AG08395 (cell line): ENCODE results near the gene SHROOM2.

Experiments used
- DNase-seq: peaks from one replicate; pipeline ENCODE4 v3.0.0; 2012; ENCODE audit warnings: mixed read lengths, low spot score

Gene SHROOM2

DNA sequence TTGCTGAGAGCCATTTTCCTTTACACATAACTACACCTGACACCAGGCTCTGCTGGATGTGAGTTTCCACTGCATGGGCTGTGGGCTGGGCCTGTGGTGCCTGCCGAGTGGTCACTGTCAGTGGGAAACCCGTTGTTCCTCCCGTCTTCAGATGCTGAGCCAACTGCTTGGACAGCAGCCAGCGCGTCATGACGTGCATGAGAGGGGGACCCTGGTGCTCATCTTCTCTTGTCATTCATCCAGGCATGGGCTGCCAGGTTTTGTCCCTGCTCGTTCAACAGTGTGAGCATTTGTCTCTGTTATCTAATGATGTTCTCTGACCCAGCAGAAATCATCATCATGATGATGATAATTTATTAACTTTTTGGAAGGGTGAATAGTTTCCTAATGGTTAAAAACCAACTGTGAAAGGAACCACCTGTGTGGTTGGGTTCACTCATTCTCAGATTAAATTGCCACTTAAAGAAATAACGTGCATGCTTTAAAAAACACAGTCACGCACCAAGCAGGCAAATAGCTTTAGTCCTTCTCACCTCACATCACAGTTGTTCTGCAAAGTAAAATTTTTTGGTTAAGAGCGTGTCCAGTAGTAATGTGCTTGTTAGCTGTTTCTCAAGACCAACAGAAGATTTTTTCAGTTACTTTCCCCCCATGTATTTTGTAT is 161.0 kb downstream of the SHROOM2 start:
- DNase-seq: no peak

GRCh38 chrX:9948406-9948805 is 162.2 kb downstream of the SHROOM2 start:
- DNase-seq: no peak

DNA sequence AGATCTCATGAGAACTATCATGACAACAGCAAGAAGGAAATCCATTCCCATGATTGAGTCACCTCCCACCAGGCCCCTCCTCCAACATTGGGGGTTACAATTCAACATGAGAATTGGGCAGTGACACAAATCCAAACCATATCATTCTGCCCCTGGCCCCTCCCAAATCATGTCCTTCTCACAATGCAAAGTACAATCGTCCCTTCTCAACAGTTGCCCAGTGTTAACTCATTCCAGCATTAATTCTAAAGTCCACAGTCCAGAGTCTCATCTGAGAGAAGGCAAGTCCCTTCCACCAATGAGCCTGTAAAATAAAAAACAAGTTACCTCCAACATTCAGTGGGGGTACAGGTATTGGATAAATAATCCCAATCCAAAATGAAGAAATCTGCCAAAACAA is 166.1 kb downstream of the SHROOM2 start:
- DNase-seq: no peak

DNA sequence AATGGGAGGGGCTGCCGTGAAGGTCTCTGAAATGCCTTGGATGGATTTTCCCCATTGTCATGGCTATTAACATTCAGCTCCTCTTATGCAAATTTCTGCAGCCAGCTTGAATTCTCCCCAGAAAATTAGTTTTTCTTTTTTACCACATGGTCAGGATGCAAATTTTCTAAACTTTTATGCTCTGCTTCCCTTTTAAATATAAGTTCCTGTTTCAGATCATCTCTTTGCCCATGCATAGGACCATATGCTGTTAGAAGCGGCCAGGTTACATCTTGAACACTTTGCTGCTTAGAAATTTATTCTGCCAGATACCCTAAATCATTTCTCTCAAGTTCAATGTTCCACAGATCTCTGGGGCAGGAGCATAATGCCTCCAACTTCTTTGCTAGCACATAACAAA is 167.2 kb downstream of the SHROOM2 start:
- DNase-seq: no peak

- peak; percentile 41 for DNase-seq
These were observed 169.3 kb downstream of the SHROOM2 start for GRCh38 chrX:9955506-9955905.

- DNase-seq: no peak
These were observed 171.5 kb downstream of the SHROOM2 start for GRCh38 chrX:9957743-9958142.

GRCh38 chrX:9958183-9958582 is 172.0 kb downstream of the SHROOM2 start:
- DNase-seq: no peak

DNA sequence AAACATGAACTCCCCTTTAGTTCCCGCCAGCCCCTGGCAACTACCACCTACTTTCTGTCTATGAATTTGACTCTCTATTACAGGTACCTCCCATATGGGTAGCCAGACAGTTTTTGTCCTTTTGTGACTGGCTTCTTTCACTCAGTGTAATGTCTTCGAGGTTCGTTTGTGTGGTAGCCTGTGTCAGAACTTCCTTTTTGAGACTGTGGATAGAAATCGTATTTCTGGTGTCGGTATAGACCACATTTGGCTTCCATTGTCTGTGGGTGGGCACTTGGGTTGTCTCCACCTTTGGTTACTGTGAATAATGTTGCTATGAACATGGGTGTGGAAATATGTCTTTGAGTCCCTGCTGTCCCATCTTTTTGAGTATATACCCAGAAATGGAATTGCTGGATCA is 175.5 kb downstream of the SHROOM2 start:
- no peak for DNase-seq

GRCh38 chrX:9966775-9967408 is 180.7 kb downstream of the SHROOM2 start, which contains the start of gene CLDN34:
TSS of gene CLDN34 (plus strand) at chrX:9967358. CDS start at chrX:9967358, 0 bp downstream.
- no peak for DNase-seq

- DNase-seq: no peak
These were observed 191.4 kb downstream of the SHROOM2 start for GRCh38 chrX:9977635-9978034.

GRCh38 chrX:9980401-9980800 is 194.2 kb downstream of the SHROOM2 start:
- no peak for DNase-seq

- no peak for DNase-seq
These were observed 194.7 kb downstream of the SHROOM2 start for GRCh38 chrX:9980927-9981326.

GRCh38 chrX:9983441-9983840 is 197.2 kb downstream of the SHROOM2 start:
- DNase-seq: no peak

DNA sequence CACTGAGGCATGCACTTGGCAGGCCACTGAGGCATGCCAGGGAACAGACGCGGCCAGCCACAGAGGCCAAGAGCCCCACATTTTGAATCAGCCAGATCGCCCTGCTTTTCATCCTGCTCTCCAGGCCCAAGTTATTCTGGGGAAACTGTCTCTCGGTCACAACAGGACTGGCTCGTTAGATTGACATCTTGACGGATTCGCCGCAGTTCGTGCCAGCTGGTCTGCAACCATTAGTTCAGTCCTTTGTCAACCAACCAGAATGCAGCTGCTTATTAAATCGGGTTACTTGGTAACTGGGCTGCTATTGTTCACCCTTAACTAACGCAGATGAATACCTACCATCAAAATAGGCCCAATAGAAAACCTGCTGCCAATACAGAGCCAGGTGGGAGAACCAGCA is 197.6 kb downstream of the SHROOM2 start:
- no peak for DNase-seq

DNA sequence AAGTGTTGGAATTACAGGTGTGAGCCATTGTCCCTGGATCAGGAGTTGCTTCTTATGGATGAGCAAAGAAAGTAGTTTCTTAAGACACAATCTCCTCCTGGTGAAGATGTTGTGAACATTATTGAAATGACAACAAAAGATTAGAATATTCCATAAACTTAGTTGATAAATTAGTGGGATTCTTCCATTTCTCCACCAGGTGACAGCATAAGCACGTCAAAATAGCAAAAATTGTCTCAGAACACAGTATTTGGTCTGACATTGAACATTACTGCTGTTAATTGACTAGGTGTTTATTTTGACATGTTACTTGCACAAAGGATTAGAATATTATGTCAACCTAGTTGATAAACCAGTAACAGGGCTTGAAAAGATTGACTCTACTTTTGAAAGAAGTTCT is 202.5 kb downstream of the SHROOM2 start:
- no peak for DNase-seq

GRCh38 chrX:9992061-9992460 is 205.8 kb downstream of the SHROOM2 start:
- no peak for DNase-seq

GRCh38 chrX:9992724-9993123 is 206.5 kb downstream of the SHROOM2 start:
- DNase-seq: no peak

DNA sequence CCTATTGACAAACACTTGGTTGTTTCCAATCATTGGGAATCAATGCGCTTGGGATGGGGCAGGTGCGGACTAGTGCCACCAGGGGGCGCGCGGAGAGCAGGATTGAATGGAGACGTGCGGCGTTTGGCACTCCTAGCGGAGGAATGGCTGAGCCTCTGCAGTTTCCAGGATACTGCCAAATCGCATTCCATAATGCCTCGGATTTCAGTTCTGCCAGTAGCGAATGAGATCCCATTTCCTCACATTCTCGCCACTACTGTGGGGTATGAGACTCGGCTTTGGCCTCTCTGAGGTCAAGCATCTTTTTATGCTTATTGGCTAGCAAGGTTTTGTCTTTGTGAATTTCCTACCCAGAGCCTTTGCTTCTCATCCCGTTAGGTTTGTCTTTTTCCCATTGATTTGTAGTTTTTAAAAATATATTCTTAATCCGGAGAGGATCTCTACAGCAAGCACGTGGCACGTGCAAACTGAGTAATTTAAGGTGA is 209.7 kb downstream of the SHROOM2 start:
- peak; percentile 80 for DNase-seq

DNA sequence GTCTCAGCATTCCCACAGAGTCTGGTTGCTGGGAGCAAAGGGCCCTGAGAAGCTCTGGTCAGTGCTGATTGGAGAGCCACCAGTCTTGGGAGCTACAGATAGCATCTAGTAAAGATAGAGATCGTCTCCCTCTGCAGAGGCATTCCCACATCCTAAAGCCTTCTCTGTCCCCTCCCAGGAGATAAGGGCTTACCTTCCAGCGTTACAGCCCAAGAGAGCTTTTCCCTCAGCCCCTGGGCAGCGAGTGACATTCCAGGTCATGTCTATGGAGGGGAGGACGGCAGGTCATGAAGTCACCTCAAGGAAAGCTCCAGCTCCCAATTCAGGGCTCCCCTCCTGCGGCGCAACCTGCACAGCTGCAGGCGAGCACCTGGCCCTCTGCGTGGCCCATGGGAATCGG is 210.8 kb downstream of the SHROOM2 start:
- DNase-seq: no peak

DNA sequence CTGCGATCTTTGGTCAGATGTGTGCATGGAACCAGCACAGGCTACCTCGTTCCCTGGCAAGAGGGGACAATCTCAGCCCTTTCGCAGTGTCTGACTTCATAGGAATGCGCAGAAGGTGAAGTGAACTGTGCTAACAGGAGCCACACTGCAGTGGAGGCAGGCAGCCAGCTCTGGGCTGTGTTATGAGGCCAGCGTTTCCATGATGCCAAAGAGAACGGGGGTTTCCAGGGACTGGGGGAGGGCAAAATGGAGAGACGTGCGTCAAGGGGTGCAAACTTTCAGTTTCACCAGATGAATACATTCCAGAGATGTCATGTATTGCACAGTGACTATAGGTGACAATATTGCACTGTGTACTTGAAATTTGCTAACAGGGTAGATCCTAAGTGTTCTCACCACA is 211.3 kb downstream of the SHROOM2 start:
- no peak for DNase-seq
